ENCODE results near the gene FLYWCH2. TPM values are rescaled to one million over a fixed set of nuclear protein-coding genes. Genes with fewer than 3 reads are reported as not detected.

Gene FLYWCH2
- total RNA-seq, 1 experiment from 2014 or later: 16.5 TPM

DNA sequence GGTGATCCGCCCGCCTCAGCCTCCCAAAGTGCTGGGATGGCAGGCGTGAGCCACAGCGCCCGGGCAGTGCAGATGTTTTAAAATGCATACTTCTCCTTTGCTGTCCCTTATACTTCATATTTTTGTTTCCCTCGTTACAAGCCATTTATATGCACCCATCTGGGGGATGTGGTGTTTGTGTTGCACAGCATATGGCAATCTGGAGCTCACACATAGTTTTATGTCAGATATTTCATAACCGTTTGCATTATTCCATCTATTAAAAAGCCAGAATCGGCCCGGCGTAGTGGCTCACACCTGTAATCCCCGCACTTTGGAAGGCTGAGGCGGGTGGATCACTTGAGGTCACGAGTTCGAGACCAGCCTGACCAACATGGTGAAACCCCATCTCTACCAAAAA lies 40.5 kb downstream of the FLYWCH2 start:
- Histone ChIP-seq H3K27ac (ENCODE audit: insufficient read length, low read depth, low read length) (no peak overlapping the region), H2BK20ac (ENCODE audit: low read depth, low read length, poor library complexity, severe bottlenecking) (no peak overlapping the region), H3K9ac (ENCODE audit: extremely low read depth, insufficient read length, low read length) (no peak overlapping the region), H3K18ac (ENCODE audit: insufficient read length, low read depth, low read length) (no peak overlapping the region), H3K4me1 (ENCODE audit: insufficient read depth, low read length) (no peaks in the 10 kb centered on the region), H3K9me3 (ENCODE audit: control insufficient read depth, low read depth, low read length) (no peaks in the 10 kb centered on the region), H3K56ac (ENCODE audit: insufficient read length, low read depth, low read length) (no peak overlapping the region), H2AFZ (ENCODE audit: low read length) (no peak overlapping the region), H3K4me2 (ENCODE audit: insufficient read depth, insufficient read length, low read length) (no peak overlapping the region), H2BK15ac (ENCODE audit: low read depth, low read length) (no peak overlapping the region), H4K5ac (ENCODE audit: insufficient read length, low read depth, low read length) (no peak overlapping the region), H3K79me2 (ENCODE audit: insufficient read depth, low read length) (no peaks in the 10 kb centered on the region), H2BK12ac (ENCODE audit: insufficient read length, low read depth, low read length) (no peak overlapping the region), H3K4ac (ENCODE audit: low read depth, low read length) (no peak overlapping the region), H3K27me3 (ENCODE audit: insufficient read depth, low read length) (no peaks in the 10 kb centered on the region), H4K8ac (replicated peaks; ENCODE audit: insufficient read length, low read depth, low read length) (no peak overlapping the region), H3K79me1 (ENCODE audit: insufficient read depth, low read depth, low read length, poor library complexity, severe bottlenecking) (no peaks in the 10 kb centered on the region), H2BK5ac (ENCODE audit: insufficient read length, low read length) (no peak overlapping the region), H3K23me2 (ENCODE audit: insufficient read length, low read depth, low read length, poor library complexity, severe bottlenecking) (peaks cover 5% of the 10 kb centered on the region), H3K14ac (ENCODE audit: insufficient read depth, low read length) (no peak overlapping the region), H2BK120ac (ENCODE audit: low read depth, low read length, poor library complexity, severe bottlenecking) (no peak overlapping the region), H2AK5ac (ENCODE audit: insufficient read length, low read length) (no peak overlapping the region), H3T11ph (ENCODE audit: low read length) (no peak overlapping the region), H4K91ac (ENCODE audit: insufficient read length, low read depth, low read length) (no peak overlapping the region), H3K23ac (ENCODE audit: insufficient read length, low read depth, low read length) (no peak overlapping the region), H4K20me1 (ENCODE audit: control insufficient read depth, insufficient read depth, insufficient read length) (no peaks in the 10 kb centered on the region)
- TF ChIP-seq, protein P1, sequence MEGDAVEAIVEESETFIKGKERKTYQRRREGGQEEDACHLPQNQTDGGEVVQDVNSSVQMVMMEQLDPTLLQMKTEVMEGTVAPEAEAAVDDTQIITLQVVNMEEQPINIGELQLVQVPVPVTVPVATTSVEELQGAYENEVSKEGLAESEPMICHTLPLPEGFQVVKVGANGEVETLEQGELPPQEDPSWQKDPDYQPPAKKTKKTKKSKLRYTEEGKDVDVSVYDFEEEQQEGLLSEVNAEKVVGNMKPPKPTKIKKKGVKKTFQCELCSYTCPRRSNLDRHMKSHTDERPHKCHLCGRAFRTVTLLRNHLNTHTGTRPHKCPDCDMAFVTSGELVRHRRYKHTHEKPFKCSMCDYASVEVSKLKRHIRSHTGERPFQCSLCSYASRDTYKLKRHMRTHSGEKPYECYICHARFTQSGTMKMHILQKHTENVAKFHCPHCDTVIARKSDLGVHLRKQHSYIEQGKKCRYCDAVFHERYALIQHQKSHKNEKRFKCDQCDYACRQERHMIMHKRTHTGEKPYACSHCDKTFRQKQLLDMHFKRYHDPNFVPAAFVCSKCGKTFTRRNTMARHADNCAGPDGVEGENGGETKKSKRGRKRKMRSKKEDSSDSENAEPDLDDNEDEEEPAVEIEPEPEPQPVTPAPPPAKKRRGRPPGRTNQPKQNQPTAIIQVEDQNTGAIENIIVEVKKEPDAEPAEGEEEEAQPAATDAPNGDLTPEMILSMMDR (conservative IDR thresholded peaks at IDR 0.05): no peak
- DNase-seq: no peak
- Mint-ChIP-seq H3K27ac (no peak overlapping the region), H3K9me3 (peaks cover 10 to 11% of the 10 kb centered on the region in 2 experiments), H3K27me3 (ENCODE audit: low read depth) (peaks cover 6% of the 10 kb centered on the region), H3K4me1 (peaks cover 21 to 25% of the 10 kb centered on the region in 2 experiments), H3K4me3 (no peak overlapping the region), H3K36me3 (ENCODE audit: insufficient read depth in 1 of 3, low read depth in 3 of 3) (peaks cover 12 to 19% (median 14%) of the 10 kb centered on the region in 3 experiments)
- WGBS (ENCODE audit: extremely low coverage, insufficient read length, low lambda C conversion rate): no CpG with 5 or more reads among the region's 14 CpGs

Data from H9 (cell line).